ENCODE results near the gene ZNF217.
"Not testable (repeated sequence)": the region's sequence is repeated elsewhere in the genome, so short reads cannot be mapped to it uniquely, and the experiment has no call there.

ZNF217 gene

DNA sequence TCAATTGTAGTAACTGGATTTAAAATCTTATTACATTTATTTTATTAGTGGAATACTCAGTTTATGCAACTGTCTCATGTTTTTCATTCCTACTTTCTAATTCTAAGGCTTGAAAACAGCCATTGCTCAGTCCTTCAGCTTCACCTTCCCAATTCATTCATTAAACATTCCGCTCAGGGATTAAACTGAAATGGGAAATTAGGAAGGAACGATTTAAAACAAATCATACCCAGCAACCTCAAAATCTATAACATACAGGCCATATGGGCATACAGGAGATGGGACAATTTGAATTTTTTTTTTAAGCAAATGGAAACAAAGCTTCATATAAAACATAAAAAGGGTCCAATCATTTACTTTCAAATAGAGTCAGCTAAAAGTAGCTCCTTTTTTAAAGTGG is 3.5 kb downstream of the ZNF217 start:
- Histone ChIP-seq H3K27ac (peak overlapping the region; percentile 94), H3K9ac (peak overlapping the region; percentile 90)
- H3K4me3 ChIP-seq (IDR thresholded peaks at IDR 0.05; ENCODE audit: insufficient read depth, low read depth, low read length) = not testable (repeated sequence)

GRCh38 chr20:53589321-53590065 is 4.1 kb downstream of the ZNF217 start:
- not testable (repeated sequence) for H2AFZ ChIP-seq (ENCODE audit: low read depth); H3K36me3 ChIP-seq (ENCODE audit: insufficient read depth); H3K4me3 ChIP-seq (IDR thresholded peaks at IDR 0.05; ENCODE audit: insufficient read depth, low read depth, low read length); H4K20me1 ChIP-seq (ENCODE audit: insufficient read depth); H3K27me3 ChIP-seq (ENCODE audit: insufficient read depth, low read depth)
- Histone ChIP-seq H3K9ac (peak overlapping the region; percentile 90), H3K79me2 (ENCODE audit: insufficient read depth, low read depth) (peaks cover 88% of the 10 kb centered on the region), H3K4me1 (ENCODE audit: low read depth, poor library complexity, severe bottlenecking) (peaks cover 31% of the 10 kb centered on the region), H3K4me2 (peak overlapping the region; percentile 98), H3K27ac (peak overlapping the region; percentile 94)

More for the DNA sequence above, 3.5 kb downstream of the ZNF217 start:
- Histone ChIP-seq H3K79me2 (ENCODE audit: insufficient read depth, low read depth) (peaks cover 88% of the 10 kb centered on the region), H3K4me2 (peak overlapping the region; percentile 98), H3K4me1 (ENCODE audit: low read depth, poor library complexity, severe bottlenecking) (peaks cover 27% of the 10 kb centered on the region)
- H3K36me3 ChIP-seq (ENCODE audit: insufficient read depth); H3K27me3 ChIP-seq (ENCODE audit: insufficient read depth, low read depth); H2AFZ ChIP-seq (ENCODE audit: low read depth); H4K20me1 ChIP-seq (ENCODE audit: insufficient read depth): not testable (repeated sequence)

GRCh38 chr20:53587157-53587703 is 6.4 kb downstream of the ZNF217 start:
- H2AFZ ChIP-seq (ENCODE audit: low read depth); H4K20me1 ChIP-seq (ENCODE audit: insufficient read depth); H3K4me3 ChIP-seq (IDR thresholded peaks at IDR 0.05; ENCODE audit: insufficient read depth, low read depth, low read length); H3K36me3 ChIP-seq (ENCODE audit: insufficient read depth); H3K27me3 ChIP-seq (ENCODE audit: insufficient read depth, low read depth): not testable (repeated sequence)
- Histone ChIP-seq H3K4me1 (ENCODE audit: low read depth, poor library complexity, severe bottlenecking) (peaks cover 47% of the 10 kb centered on the region), H3K79me2 (ENCODE audit: insufficient read depth, low read depth) (peaks cover 99% of the 10 kb centered on the region), H3K4me2 (peak overlapping the region; percentile 98), H3K27ac (peak overlapping the region; percentile 94), H3K9ac (peak overlapping the region; percentile 90)

- no peak overlapping the region for H3K4me3 ChIP-seq (IDR thresholded peaks at IDR 0.05; ENCODE audit: insufficient read depth, low read depth, low read length)
These were observed 7.0 kb downstream of the ZNF217 start for GRCh38 chr20:53586640-53587039.

GRCh38 chr20:53585910-53586309 is 7.7 kb downstream of the ZNF217 start:
- peak overlapping the region; percentile 90 for H3K9ac ChIP-seq

More at GRCh38 chr20:53586640-53587039, 7.0 kb downstream of the ZNF217 start:
- H3K4me1 ChIP-seq (ENCODE audit: low read depth, poor library complexity, severe bottlenecking) = peaks cover 47% of the 10 kb centered on the region
- H3K27ac ChIP-seq = peak overlapping the region; percentile 94
- no peaks in the 10 kb centered on the region for H3K27me3 ChIP-seq (ENCODE audit: insufficient read depth, low read depth)
- H3K79me2 ChIP-seq (ENCODE audit: insufficient read depth, low read depth) = peaks cover 99% of the 10 kb centered on the region
- no peak overlapping the region for H2AFZ ChIP-seq (ENCODE audit: low read depth)
- TF ChIP-seq, protein P1, sequence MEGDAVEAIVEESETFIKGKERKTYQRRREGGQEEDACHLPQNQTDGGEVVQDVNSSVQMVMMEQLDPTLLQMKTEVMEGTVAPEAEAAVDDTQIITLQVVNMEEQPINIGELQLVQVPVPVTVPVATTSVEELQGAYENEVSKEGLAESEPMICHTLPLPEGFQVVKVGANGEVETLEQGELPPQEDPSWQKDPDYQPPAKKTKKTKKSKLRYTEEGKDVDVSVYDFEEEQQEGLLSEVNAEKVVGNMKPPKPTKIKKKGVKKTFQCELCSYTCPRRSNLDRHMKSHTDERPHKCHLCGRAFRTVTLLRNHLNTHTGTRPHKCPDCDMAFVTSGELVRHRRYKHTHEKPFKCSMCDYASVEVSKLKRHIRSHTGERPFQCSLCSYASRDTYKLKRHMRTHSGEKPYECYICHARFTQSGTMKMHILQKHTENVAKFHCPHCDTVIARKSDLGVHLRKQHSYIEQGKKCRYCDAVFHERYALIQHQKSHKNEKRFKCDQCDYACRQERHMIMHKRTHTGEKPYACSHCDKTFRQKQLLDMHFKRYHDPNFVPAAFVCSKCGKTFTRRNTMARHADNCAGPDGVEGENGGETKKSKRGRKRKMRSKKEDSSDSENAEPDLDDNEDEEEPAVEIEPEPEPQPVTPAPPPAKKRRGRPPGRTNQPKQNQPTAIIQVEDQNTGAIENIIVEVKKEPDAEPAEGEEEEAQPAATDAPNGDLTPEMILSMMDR (conservative IDR thresholded peaks at IDR 0.05; ENCODE audit: low read depth, low read length) = no peak
- peak overlapping the region; percentile 98 for H3K4me2 ChIP-seq
- peaks cover 7% of the 10 kb centered on the region; the same call in 1 of the 2 replicates for H3K36me3 ChIP-seq (ENCODE audit: insufficient read depth)
- H3K9ac ChIP-seq = peak overlapping the region; percentile 90
- H4K20me1 ChIP-seq (ENCODE audit: insufficient read depth) = no peaks in the 10 kb centered on the region

GRCh38 chr20:53585004-53585569 is 8.6 kb downstream of the ZNF217 start:
- peak overlapping the region; percentile 98 for H3K4me2 ChIP-seq
- H3K36me3 ChIP-seq (ENCODE audit: insufficient read depth) = peaks cover 21% of the 10 kb centered on the region; the same call in 1 of the 2 replicates
- peak overlapping the region; percentile 90 for H3K9ac ChIP-seq
- peaks cover 99% of the 10 kb centered on the region for H3K79me2 ChIP-seq (ENCODE audit: insufficient read depth, low read depth)
- peaks cover 47% of the 10 kb centered on the region for H3K4me1 ChIP-seq (ENCODE audit: low read depth, poor library complexity, severe bottlenecking)
- H3K27me3 ChIP-seq (ENCODE audit: insufficient read depth, low read depth); H2AFZ ChIP-seq (ENCODE audit: low read depth); H3K4me3 ChIP-seq (IDR thresholded peaks at IDR 0.05; ENCODE audit: insufficient read depth, low read depth, low read length); H4K20me1 ChIP-seq (ENCODE audit: insufficient read depth): not testable (repeated sequence)
- H3K27ac ChIP-seq = peak overlapping the region; percentile 94

More at GRCh38 chr20:53585910-53586309, 7.7 kb downstream of the ZNF217 start:
- H3K27me3 ChIP-seq (ENCODE audit: insufficient read depth, low read depth); H3K4me3 ChIP-seq (IDR thresholded peaks at IDR 0.05; ENCODE audit: insufficient read depth, low read depth, low read length); H2AFZ ChIP-seq (ENCODE audit: low read depth); H4K20me1 ChIP-seq (ENCODE audit: insufficient read depth): not testable (repeated sequence)
- H3K79me2 ChIP-seq (ENCODE audit: insufficient read depth, low read depth) = peaks cover 99% of the 10 kb centered on the region
- peak overlapping the region; percentile 94 for H3K27ac ChIP-seq
- peaks cover 14% of the 10 kb centered on the region; the same call in 1 of the 2 replicates for H3K36me3 ChIP-seq (ENCODE audit: insufficient read depth)
- peaks cover 47% of the 10 kb centered on the region for H3K4me1 ChIP-seq (ENCODE audit: low read depth, poor library complexity, severe bottlenecking)
- peak overlapping the region; percentile 98 for H3K4me2 ChIP-seq

DNA sequence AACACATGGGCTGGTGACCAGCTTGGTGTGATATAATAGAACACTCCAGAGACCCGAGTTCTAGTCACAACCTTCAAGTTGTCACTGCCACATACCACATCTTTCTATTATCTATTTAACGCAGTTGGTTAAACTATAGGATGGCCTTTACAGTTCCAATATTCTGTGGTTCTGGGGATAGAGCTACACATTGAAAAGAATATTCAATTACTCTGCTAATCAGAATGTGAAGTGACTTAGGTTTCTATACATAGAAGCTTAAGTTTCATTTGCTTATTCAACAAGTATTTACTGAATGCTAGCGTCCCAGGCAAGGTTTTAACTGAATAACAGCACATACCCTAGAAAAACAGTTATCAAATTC is 9.1 kb downstream of the ZNF217 start:
- Histone ChIP-seq H3K9ac (peak overlapping the region; percentile 90), H3K4me2 (peak overlapping the region; percentile 98), H3K4me1 (ENCODE audit: low read depth, poor library complexity, severe bottlenecking) (peaks cover 47% of the 10 kb centered on the region), H3K36me3 (ENCODE audit: insufficient read depth) (peaks cover 24% of the 10 kb centered on the region; the same call in 1 of the 2 replicates), H4K20me1 (ENCODE audit: insufficient read depth) (peaks cover 12% of the 10 kb centered on the region), H3K79me2 (ENCODE audit: insufficient read depth, low read depth) (peaks cover 99% of the 10 kb centered on the region), H3K27ac (peak overlapping the region; percentile 94)
- H2AFZ ChIP-seq (ENCODE audit: low read depth); H3K4me3 ChIP-seq (IDR thresholded peaks at IDR 0.05; ENCODE audit: insufficient read depth, low read depth, low read length); H3K27me3 ChIP-seq (ENCODE audit: insufficient read depth, low read depth): not testable (repeated sequence)

DNA sequence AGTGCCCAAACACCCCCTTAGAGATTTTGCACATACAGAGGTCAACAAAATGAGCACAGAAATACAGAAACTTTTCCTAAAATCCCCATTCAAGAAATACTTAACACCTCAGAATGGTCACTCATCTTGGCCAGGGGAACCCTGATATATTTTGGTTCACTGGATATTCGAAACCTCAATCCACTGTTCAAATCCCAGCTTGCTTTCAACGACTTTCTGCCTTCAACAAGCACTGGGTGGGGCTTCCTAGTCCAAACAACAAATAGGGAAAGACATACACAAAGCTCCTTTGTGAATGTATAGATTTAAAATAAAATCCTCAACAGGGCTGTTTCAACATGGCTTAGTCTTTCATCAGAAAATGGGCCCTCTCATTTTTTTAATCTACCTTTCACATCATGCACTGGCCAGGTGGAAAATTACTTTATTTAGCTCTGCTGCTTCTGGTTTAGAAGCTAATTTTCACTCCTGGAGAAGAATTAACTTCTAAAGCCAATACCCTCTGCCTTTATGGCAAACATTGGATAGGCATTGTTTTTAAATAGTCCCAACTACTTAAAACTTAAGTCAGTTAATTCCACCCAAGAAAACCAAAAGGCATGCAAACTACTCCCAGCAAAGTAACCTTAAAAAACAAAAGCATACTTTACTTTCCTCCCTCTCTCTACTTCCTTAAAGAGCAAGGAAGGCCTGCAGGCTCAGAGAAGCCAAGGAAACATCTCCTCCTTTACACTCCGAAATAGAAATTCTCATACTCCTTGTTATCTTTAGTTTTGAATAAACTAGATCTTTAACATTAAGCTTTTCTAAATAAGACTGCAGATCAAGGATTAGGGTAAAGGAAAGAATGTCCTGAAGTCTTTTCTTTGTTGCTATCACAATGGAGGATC is 9.7 kb downstream of the ZNF217 start:
- Histone ChIP-seq H3K27ac (peak overlapping the region; percentile 94), H3K9ac (peak overlapping the region; percentile 90), H3K36me3 (ENCODE audit: insufficient read depth) (peaks cover 24% of the 10 kb centered on the region; the same call in 1 of the 2 replicates), H4K20me1 (ENCODE audit: insufficient read depth) (peaks cover 18% of the 10 kb centered on the region), H3K4me2 (peak overlapping the region; percentile 98), H3K79me2 (ENCODE audit: insufficient read depth, low read depth) (peaks cover 99% of the 10 kb centered on the region), H3K4me1 (ENCODE audit: low read depth, poor library complexity, severe bottlenecking) (peaks cover 47% of the 10 kb centered on the region)
- not testable (repeated sequence) for H3K4me3 ChIP-seq (IDR thresholded peaks at IDR 0.05; ENCODE audit: insufficient read depth, low read depth, low read length); H2AFZ ChIP-seq (ENCODE audit: low read depth); H3K27me3 ChIP-seq (ENCODE audit: insufficient read depth, low read depth)

Data from KMS-11 (cell line).